ENCODE data around the gene CPB2.
A peak's percentile ranks its signal among the peaks of the same experiment; 100 is the strongest.

CPB2 gene

GRCh38 chr13:46097015-46097414 is 7.8 kb downstream of the CPB2 start:
- DNase-seq = no peak

GRCh38 chr13:46094478-46094877 is 10.4 kb downstream of the CPB2 start:
- DNase-seq = no peak

GRCh38 chr13:46088821-46089562 is 15.8 kb downstream of the CPB2 start:
- no peak for DNase-seq

- no peak for DNase-seq
These were observed 17.4 kb downstream of the CPB2 start for GRCh38 chr13:46087481-46087880.

- DNase-seq = no peak
These were observed 17.8 kb downstream of the CPB2 start for GRCh38 chr13:46086985-46087384.

GRCh38 chr13:46086421-46086922 is 18.4 kb downstream of the CPB2 start:
- no peak for DNase-seq

GRCh38 chr13:46085737-46086136 is 19.1 kb downstream of the CPB2 start:
- no peak for DNase-seq

- DNase-seq = no peak
These were observed 22.5 kb downstream of the CPB2 start for GRCh38 chr13:46082324-46082723.

GRCh38 chr13:46079770-46080169 is 25.1 kb downstream of the CPB2 start:
- DNase-seq = no peak

GRCh38 chr13:46077265-46077664 is 27.6 kb downstream of the CPB2 start:
- no peak for DNase-seq

GRCh38 chr13:46076827-46077226 is 28.0 kb downstream of the CPB2 start:
- DNase-seq = no peak

- DNase-seq = no peak
These were observed 29.0 kb downstream of the CPB2 start for GRCh38 chr13:46075811-46076210.

GRCh38 chr13:46071590-46072249 is 33.1 kb downstream of the CPB2 start:
- no peak for DNase-seq

- DNase-seq = no peak
These were observed 41.5 kb downstream of the CPB2 start for GRCh38 chr13:46063292-46063691.

GRCh38 chr13:46062185-46062584 is 42.6 kb downstream of the CPB2 start:
- no peak for DNase-seq

- no peak for DNase-seq
These were observed 45.4 kb downstream of the CPB2 start for GRCh38 chr13:46059405-46059804.

- no peak for DNase-seq
These were observed 46.6 kb downstream of the CPB2 start for GRCh38 chr13:46058268-46058667.

- no peak for DNase-seq
These were observed 47.4 kb downstream of the CPB2 start for GRCh38 chr13:46057256-46058015.

GRCh38 chr13:46053162-46054012 is 51.4 kb downstream of the CPB2 start:
- DNase-seq = no peak

GRCh38 chr13:46052319-46053161 is 52.3 kb downstream of the CPB2 start, which contains the start of gene ZC3H13:
Gene ZC3H13 (minus strand): TSS chr13:46052746. CDS start chr13:46045507, 7,239 bp downstream.
- DNase-seq = peak; percentile 93

- DNase-seq = no peak
These were observed 52.9 kb downstream of the CPB2 start for GRCh38 chr13:46051968-46052318.

GRCh38 chr13:46050771-46051170 is 54.1 kb downstream of the CPB2 start:
- DNase-seq = no peak
